Measurements from ENCODE around the gene MCRS1. TPM values are rescaled to one million over a fixed set of nuclear protein-coding genes. Genes with fewer than 3 reads are reported as not detected.
A peak's percentile ranks its signal among the peaks of the same experiment; 100 is the strongest.

The MCRS1 gene
- total RNA-seq, 6 donors from 2014 or later, result 39.6 to 85.9 (median 62.7) TPM

GRCh38 chr12:49582850-49583249 lies 14.9 kb upstream of the MCRS1 start:
- DNase-seq, result no peak
- Histone ChIP-seq H3K36me3 (peaks cover 0 to 5% (median 2%) of the 10 kb centered on the region in 4 donors), H3K27ac (no peak overlapping the region), H3K27me3 (no peaks in the 10 kb centered on the region), H3K9me3 (no peaks in the 10 kb centered on the region), H3K4me1 (peaks cover 0 to 8% (median 2%) of the 10 kb centered on the region in 4 donors), H3K4me3 (no peak overlapping the region)
- TF ChIP-seq POLR2AphosphoS5 (IDR thresholded peaks at IDR 0.05), result no peak
- TF ChIP-seq EP300 (IDR thresholded peaks at IDR 0.05), result no peak
- TF ChIP-seq POLR2A (IDR thresholded peaks at IDR 0.05), result no peak
- TF ChIP-seq CTCF (IDR thresholded peaks at IDR 0.05), result no peak
- 55 to 62% methylated on average over 4 of the region's 4 CpGs for WGBS, 2 donors
- no peak for ATAC-seq (ENCODE audit: low FRiP score in 2 of 2)

GRCh38 chr12:49582201-49582600 lies 14.3 kb upstream of the MCRS1 start:
- Histone ChIP-seq H3K27me3 (no peaks in the 10 kb centered on the region), H3K4me3 (no peak overlapping the region), H3K27ac (no peak overlapping the region), H3K9me3 (no peaks in the 10 kb centered on the region), H3K4me1 (peaks cover 0 to 8% (median 2%) of the 10 kb centered on the region in 4 donors), H3K36me3 (peaks cover 0 to 5% (median 2%) of the 10 kb centered on the region in 4 donors)
- 90 to 94% methylated on average over 1 of the region's 1 CpG for WGBS, 2 donors
- no peak for DNase-seq
- no peak for ATAC-seq (ENCODE audit: low FRiP score in 2 of 2)
- TF ChIP-seq POLR2A (IDR thresholded peaks at IDR 0.05), result no peak
- TF ChIP-seq POLR2AphosphoS5 (IDR thresholded peaks at IDR 0.05), result no peak

GRCh38 chr12:49580572-49581535 lies 12.9 kb upstream of the MCRS1 start:
- Histone ChIP-seq H3K36me3 (peaks cover 0 to 5% (median 3%) of the 10 kb centered on the region in 4 donors), H3K27me3 (no peaks in the 10 kb centered on the region), H3K4me1 (peaks cover 0 to 8% (median 2%) of the 10 kb centered on the region in 4 donors), H3K27ac (no peak overlapping the region), H3K4me3 (no peak overlapping the region), H3K9me3 (no peaks in the 10 kb centered on the region)
- ATAC-seq (ENCODE audit: low FRiP score in 2 of 2) (peak; percentile 68 to 85), DNase-seq (peak in 1 of 2 donors; percentile 75)
- 31 to 43% methylated on average over 6 to 8 of the region's 8 CpGs for WGBS, 2 donors
- TF ChIP-seq CTCF (IDR thresholded peaks at IDR 0.05), result peak; percentile 60 to 79 (median 70)
- TF ChIP-seq POLR2AphosphoS5 (IDR thresholded peaks at IDR 0.05), result no peak
- no peak for TF ChIP-seq EP300 (IDR thresholded peaks at IDR 0.05)

- 91 to 94% methylated on average over 7 to 13 of the region's 13 CpGs for WGBS, 2 donors
- ATAC-seq (ENCODE audit: low FRiP score in 2 of 2) (no peak), DNase-seq (no peak)
- TF ChIP-seq POLR2AphosphoS5 (IDR thresholded peaks at IDR 0.05), result no peak
- TF ChIP-seq POLR2A (IDR thresholded peaks at IDR 0.05), result no peak
- TF ChIP-seq EP300 (IDR thresholded peaks at IDR 0.05), result no peak
- TF ChIP-seq CTCF (IDR thresholded peaks at IDR 0.05), result no peak
- Histone ChIP-seq H3K27ac (no peak overlapping the region), H3K27me3 (no peaks in the 10 kb centered on the region), H3K9me3 (no peaks in the 10 kb centered on the region), H3K4me3 (no peak overlapping the region), H3K4me1 (peaks cover 0 to 8% (median 2%) of the 10 kb centered on the region in 4 donors), H3K36me3 (peaks cover 0 to 8% (median 4%) of the 10 kb centered on the region in 4 donors)
These were observed 10.7 kb upstream of the MCRS1 start for GRCh38 chr12:49578471-49579112.

Data from upper lobe of left lung (tissue), 6 donors.